Fibroblast of upper back skin (primary cell): ENCODE results near the gene TNNC2.
"Not testable (repeated sequence)": the region's sequence is repeated elsewhere in the genome, so short reads cannot be mapped to it uniquely, and the experiment has no call there.

Source experiments
- DNase-seq: peaks from one replicate; pipeline ENCODE4 v3.0.0-alpha.2; 2013

TNNC2 gene

DNA sequence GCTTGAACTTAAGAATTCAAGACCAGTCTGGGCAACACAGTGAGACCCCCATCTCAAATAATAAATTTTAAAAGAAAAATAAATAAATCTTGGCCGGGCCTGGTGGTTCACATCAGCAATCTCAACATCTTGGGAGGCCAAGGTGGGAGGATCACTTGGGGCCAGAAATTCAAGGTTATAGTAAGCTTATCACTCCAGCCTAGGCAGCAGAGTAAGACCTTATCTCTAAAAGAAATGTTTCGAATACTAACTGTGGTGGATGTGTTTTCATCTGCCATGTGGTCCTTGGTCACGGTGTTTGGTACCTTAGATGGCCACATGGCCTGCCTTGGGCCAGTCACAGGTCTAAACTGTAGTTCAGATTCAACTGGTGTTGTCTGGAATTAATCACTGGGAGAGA, 8.9 kb downstream of the TNNC2 start:
- DNase-seq = no peak

DNA sequence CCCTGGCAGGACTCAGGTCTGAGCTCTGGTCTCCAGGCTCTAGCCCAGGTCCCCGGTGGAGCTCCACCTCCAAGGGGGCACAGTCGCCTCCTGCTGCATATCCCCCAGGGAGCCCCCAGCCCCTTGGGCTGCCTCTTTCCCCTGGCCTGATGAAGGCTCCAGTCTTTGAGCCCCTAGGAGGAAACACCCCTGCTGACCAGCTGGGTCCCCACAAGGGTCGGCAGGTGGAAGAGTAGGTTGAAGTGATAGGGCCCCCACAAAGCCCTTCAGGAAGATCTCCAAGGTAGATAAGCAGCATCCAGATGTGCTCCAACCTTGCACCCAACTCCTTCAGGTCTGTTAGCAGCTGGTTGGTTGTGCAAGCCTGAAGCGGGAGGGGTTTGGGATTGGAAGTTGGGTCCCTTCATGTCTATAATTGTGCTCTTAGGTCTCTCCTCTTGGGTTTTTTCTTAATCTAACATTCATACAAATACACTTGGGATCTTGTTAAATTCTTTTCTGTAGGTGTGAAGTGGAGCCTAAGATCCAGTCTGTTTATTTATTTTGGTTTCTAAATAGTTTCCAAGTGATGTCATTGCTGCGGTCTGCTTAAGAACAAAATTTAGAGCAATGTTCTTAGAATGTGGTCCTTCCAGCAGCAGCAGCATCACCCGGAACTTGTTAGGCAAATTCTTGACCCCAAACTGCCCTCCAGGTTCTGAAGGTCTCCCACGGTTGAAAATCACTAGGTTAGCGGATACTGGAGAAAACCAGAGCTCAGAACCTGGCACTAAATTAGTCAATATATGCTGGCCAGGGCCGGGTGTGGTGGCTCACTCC, 9.5 kb downstream of the TNNC2 start:
- DNase-seq = peak; percentile 40

DNA sequence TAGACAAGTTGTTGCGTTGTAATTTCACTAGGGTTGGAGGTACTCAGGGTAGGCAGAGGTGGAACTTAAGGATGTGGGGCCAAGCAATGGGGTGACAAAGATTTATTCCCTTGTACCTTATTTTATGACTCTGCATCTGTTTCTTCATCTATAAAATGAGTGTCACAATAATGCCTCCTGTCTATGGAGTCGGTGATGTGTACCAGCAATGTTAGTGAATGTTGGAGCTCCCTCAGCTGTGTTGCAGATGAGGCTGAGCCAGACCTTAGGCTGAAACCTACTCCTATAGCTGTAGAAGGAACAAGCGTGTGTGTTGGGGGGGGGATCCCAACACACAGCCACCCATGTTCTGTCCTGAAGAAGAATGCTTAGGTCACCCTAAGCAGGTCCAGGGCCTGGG, 10.2 kb downstream of the TNNC2 start:
- no peak for DNase-seq

DNA sequence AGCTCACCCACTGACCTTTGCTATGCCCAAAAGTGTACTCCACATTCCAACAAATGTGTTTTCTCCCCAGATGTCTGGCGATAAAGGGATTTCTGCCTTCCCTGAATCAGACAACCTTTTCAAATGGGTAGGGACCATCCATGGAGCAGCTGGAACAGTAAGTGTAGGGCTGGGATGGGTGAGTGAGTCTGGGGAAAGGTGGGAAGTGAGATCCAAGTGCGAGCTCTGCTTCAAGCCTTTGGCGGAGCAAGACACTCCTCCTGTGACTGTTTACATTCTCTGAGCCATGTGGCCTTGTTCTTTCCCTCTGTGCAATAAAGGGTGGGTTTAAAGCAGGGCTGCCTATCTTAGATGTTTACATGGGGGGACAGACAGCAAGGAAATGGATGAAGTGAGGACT, 12.8 kb downstream of the TNNC2 start:
- DNase-seq = no peak

DNA sequence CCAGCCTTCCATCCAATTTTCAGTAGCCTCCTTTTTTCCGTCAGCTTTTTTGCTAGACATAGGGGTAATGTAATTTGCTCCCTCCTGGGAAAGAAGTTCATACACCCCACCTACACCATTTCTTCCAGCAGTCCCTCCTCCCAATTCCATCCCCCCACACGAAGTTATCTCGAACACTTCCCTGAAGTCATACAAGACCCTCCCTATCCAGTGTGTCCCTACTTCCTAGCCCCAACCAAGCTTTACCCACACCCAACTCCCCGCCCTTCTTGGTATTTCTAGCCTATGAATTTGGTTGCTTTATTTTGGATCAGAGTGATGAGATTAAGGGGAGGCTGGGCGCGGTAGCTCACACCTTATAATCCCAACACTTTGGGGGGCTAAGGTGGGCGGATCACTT, 13.6 kb downstream of the TNNC2 start:
- DNase-seq = no peak

DNA sequence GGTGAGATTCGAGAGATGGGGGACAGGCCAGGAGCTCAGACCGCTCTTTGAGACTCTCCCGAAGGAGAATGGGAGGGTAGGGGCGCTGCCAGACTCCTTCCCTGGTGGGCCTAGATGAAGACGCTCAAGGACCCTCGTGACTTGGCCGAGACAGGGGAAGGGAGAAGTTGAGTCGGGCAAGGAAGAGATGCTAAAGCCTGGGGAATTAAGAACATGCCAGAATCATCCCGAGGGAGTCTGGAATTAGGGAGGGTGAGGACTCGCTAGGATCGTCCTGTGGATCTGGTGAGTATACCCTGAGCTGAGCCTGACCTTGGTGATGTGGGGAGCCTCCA, 14.1 kb downstream of the TNNC2 start:
- no peak for DNase-seq

DNA sequence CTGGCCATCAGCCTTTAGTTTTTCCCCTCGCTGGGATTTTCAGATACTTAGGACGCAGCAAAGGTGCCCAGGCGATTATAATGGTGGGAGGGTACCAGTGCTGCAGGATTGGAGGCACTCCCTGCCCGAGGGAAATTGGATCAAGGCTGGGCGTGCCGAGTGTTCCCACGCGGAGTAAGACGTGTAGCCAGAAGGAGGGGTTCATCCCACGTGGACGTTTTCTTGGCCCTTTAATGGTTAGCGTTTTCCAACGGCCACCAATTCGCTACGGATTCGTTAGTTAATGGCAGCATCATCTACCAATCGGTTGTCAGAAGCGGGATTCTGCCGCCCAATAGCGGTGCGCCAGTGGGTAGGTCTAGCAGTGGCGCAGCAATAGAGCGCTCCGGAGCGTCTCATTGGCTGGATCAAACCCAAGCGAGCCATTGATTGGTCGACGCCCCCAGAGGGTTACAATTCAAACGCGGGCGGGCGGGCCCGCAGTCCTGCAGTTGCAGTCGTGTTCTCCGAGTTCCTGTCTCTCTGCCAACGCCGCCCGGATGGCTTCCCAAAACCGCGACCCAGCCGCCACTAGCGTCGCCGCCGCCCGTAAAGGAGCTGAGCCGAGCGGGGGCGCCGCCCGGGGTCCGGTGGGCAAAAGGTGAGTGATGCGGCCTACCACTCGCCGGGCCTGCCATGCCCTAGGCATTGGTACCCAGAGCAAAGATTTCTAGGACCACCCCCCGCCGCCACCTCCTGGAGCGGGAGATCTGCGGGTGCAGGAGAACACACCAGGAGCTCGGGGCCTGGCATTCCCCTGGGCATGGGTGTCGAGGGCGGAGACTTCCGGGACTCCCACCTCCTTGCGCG, 14.7 kb downstream of the TNNC2 start, which contains the start of gene UBE2C:
Gene UBE2C, plus strand, starts transcription at position 488 of the 849 bp plus-strand sequence. Its CDS starts 52 bp downstream, at position 540.
- DNase-seq = peak; percentile 100

DNA sequence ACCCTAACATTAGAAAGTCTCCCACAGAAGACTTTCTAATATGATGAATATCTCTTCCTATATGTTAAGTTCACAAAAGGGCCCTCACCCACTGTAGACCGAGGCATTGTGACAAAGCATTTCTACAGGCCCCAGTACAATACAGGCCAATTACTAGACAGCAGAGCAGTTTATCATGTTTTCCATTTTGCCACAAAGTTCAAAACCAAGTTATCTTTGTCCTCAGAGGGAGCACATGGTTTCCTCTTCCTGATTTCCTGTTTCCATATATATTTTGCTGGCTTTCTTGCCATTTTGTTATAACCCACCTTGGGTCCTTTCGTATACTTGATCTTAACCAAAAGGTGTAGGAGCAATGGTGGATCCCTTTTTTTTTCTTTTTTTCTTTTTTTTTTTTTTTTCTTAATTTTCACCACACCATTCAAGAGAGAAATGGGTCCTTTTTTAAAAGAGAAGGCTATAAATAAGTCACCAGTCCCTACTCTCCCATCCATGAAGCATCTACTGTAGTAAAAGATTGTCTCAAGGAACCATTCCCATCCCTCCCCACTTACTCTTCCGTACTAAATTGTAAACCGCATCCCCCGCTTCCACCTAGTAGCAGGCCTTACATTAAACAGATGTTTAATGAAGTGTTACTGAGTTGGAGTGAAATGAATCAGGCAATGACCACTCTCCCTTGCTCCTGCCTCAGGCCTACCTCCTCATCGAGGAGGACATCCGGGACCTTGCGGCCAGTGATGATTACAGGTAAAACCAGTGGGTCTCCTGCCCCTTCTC, 16.7 kb downstream of the TNNC2 start:
- no peak for DNase-seq

DNA sequence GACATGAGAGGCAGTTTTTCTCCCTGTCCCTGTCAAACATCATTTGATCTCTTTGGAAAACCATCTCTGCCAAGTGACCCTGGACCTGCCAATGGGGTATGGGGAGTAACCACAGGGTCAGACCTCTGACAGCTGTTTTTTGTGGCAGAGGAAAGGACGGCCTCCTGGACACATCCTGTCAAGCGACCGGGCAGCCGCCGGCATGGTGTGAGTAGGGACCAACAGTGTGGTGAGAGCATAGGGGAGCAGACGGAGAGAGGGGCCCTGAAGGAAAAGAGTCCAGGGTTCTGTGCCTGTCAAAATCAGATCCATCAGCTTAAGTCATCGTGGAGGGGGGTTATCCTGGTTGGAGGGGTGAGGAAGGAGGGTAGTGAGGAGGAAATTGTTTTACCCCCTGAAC, 25.3 kb downstream of the TNNC2 start:
- DNase-seq = no peak

DNA sequence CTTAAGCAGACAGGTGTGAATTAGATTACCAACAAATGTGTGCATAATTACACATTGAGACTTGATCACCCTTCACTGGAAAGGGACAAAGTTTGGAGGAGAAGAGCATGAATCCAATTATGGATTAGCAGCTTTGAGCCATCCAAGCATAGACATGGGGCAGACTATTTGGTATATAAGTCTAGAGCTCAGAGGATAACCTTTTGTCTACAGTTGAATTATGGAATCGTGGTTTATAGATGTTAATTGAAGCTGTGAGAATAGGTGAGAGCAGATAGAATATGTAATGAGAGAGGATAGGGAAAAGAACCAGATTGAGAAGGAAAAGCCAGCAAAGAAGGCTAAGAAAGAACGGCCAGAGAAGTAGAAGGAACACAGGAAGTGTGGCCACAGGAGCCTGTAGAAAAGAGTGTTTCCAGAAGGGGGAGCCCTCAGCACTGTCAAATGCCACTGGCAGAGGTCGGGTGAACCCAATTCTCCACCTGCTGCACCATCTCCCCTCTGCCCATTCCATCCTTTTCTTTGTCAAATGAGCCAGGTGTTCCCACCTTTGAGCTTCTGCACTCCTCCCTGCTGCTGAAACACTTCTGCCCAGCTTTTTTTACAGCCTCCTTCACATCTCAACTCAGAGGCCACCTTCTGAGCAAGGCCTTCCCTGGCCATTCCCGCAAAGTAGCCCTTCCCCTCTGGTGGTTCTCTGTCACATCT, 28.0 kb downstream of the TNNC2 start:
- peak; percentile 35 for DNase-seq

DNA sequence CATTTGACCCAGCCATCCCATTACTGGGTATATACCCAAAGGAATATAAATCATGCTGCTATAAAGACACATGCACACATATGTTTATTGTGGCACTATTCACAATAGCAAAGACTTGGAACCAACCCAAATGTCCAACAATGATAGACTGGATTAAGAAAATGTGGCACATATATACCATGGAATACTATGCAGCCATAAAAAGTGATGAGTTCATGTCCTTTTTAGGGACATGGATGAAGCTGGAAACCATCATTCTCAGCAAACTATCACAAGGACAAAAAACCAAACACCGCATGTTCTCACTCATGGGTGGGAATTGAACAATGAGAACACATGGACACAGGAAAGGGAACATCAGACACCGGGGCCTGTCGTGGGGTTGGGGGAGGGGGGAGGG, 29.2 kb downstream of the TNNC2 start:
- not testable (repeated sequence) for DNase-seq

DNA sequence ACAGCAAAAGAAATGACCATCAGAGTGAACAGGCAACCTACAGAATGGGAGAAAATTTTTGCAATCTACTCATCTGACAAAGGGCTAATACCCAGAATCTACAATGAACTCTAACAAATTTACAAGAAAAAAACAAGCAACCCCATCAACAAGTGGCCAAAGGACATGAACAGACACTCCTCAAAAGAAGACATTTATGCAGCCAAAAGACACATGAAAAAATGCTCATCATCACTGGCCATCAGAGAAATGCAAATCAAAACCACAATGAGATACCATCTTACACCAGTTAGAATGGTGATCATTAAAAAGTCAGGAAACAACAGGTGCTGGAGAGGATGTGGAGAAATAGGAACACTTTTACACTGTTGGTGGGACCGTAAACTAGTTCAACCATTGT, 29.6 kb downstream of the TNNC2 start:
- not testable (repeated sequence) for DNase-seq

DNA sequence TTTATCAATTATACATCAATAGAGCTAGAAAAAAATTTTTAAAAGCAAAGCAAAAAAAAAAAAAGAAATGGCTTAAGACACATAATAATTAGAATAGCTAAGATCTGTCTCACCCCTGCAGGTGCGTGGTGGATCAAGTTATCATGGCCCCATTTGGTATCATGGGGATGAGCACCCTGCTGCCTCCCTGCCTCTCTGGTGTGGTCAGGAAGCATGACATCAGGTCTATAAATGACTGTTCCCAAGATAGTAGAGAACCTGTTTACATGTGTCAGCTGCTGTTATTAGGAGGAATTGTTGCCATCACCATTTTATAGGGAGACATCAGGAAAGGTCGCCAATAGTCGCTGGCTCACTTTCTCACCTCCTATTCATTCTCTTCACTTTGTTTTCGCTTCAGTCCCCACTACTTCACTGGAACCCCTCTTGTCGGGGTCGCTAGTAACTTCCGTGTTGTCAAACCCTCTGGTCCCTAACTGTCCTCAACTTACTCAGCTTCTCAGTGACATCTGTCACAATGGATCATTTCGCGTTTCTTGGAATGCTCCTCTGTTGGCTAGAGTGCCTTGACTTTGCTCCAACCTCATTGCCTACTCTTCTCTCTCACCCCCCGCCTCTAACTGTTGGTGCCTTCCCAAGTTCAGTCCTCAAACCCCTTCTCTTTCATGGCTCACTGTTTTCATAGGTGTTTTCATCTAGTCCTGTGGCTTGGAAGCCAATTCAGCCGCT, 30.6 kb downstream of the TNNC2 start:
- no peak for DNase-seq

DNA sequence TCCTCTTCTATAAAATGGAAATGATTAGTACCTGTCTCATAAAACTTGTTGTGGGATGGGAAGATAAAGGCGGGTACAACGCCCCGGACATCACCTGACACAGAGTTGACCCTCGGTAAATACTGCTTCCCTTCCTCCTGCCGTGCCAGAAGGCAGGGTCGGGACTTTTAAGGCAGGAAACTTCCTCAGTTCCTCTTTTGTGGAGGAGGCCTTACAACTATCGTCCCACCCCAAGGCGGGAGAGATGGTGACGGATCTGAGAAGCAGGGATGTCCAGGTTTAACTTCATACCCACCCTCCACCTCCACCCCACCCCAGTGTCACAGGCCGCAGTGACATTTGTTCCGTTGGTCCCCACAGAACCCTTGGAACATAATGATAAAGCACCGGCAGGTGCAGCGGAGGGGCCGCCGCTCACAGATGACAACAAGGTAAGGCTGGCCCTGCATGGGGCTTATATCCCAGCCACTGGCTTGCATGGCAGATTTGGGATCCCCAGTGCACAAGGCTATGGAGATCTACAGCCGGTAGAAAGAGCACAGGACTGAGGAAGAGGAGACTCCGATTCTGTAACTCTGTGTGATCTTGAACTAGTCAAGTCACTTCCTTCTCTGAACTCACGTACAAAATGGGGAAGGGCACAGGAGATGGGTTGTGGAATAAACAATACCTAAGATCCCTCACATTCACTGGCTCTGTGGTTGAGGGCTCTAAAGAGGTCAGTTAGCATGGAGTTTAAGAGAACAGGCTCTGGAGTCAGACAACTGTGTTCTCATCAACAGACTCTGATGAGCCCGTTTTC, 34.6 kb downstream of the TNNC2 start:
- DNase-seq = no peak

DNA sequence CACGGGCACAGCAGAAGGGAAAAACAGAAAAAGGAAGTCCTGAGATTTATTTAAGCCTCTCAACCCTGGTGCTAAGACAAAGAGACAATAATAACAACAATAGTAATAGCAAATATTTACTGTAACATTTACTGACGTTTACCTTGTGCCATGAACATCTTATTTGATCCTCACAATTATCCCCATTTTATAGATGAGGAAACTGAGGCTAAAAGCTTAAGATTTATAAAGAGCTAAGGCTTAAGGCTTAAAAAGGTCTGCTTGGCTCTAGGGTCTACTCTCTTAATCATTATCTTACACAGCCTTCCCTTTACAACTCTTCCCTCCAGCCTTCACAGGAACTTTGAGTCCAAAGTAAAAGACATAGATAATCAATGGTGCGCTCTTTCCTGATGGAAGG, 38.8 kb downstream of the TNNC2 start:
- DNase-seq = no peak

DNA sequence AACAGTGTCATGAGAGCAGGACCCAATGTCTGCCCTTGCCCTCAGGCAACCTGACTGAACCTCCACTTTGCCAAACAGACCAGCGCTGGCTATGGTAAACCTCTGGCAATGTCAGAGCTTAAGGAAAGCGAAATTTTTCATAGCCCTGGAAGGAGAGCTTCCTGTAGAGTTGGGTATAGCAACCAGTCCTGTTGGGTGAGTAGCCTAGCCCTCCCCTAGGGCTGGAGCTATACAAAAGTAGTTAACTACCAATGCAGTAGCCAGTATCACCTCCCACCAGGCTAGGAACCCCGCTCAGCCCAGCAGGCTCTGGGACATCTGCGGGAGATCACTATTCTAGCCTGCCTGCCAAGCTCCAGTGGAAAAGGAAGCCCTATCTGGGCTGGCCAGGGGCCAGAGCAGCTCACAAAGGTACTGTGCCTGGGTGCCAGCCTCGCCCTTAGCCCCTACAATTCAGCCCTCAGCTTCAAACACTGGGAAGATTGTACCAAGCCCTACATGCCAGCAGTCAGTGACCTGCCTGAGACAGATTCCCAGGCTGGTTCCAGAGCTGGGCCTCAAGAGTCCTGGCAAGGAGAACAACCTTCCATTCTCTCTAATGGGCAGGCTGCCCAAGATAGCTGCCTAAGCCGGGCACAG, 43.3 kb downstream of the TNNC2 start:
- DNase-seq = no peak

DNA sequence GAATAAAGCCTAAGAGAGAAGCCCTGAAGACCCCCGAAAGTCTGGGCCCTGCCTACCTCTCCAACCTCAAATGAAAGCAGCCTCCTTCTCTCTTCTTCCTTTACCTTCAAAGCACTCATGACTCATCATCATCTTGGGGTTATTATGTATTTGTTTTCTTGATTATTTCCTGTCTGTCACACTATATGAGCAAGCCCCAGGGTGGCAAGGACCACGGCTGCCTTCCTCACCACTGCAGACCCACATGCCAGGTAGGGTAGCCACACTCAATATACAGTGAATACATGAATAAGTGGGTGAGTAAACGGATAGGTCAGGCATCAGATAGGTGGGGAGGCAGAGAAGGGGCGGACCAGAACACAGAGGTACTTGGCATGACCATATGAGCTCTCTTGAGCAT, 44.2 kb downstream of the TNNC2 start:
- no peak for DNase-seq

DNA sequence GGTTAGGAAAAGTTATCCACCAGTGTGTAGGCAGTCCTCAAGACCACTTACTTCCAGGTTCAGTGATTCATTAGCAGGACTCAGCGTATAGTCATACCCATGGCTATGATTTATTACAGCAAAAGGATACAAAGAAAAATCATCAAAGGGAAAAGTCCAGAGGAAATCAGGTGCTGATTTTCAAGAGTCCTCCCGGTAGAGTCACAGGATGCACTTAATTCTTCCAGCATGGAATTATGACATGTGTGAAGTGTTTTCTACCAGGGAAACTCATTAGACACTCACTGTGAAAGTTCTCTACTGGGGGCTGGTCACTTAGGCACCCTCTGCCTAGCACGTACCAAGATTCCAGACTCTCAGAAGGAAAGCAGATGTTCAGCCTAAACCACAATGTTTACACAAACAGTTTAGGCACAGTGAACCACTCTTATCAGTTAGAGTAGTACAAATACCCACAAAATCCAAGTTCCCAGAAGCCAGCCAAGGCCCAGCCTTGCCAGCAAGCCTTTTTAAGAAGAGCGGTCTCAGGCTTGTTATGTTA, 45.7 kb downstream of the TNNC2 start:
- DNase-seq = peak; percentile 91

DNA sequence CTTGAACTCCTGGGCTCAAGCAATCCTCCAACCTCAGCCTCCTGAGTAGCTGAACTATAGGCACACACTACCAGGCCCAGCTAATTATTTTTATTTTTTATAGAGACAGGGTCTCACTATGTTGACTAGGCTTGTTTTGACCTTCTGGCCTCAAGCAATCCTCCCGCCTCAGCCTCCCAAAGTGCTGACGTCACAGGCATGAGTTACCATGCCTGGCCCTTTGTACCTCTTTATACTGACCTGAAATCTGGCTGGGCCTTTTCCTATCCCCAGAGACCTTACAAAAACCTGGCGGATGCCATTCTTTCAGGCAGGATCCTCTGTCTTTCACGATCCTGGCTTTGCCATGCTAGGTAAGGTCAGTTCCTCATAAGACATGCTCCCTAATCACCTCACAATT, 47.0 kb downstream of the TNNC2 start:
- DNase-seq = no peak
